ENCODE results near the gene SALL3.

Gene SALL3

GRCh38 chr18:79008356-79008940 lies 28.8 kb downstream of the SALL3 start:
- DNase-seq = no peak

- no peak for DNase-seq
These were observed 31.2 kb downstream of the SALL3 start for GRCh38 chr18:79010802-79011201.

- DNase-seq = no peak
These were observed 31.8 kb downstream of the SALL3 start for GRCh38 chr18:79011300-79011870.

GRCh38 chr18:79013869-79014268 lies 34.3 kb downstream of the SALL3 start:
- no peak for DNase-seq

DNA sequence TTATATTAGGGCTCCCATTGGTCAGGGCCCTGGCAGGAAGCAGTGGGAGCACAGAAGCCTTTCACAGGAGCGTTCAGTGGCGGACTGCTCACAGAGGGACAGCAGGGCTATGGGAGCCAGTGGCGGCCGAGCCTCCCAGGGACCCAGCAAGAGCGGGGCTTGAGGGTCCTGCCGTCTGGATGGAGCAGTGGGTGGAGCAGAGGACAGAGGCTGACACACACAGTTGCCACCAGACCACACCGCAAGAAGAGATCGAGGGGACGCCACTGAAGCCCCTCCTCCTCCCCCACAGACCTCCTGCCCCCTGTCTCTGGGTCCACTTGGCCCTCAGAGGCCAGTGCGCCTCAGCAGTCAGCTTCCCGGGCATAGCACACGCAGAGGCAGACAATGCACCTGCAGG lies 39.3 kb downstream of the SALL3 start:
- no peak for DNase-seq

DNA sequence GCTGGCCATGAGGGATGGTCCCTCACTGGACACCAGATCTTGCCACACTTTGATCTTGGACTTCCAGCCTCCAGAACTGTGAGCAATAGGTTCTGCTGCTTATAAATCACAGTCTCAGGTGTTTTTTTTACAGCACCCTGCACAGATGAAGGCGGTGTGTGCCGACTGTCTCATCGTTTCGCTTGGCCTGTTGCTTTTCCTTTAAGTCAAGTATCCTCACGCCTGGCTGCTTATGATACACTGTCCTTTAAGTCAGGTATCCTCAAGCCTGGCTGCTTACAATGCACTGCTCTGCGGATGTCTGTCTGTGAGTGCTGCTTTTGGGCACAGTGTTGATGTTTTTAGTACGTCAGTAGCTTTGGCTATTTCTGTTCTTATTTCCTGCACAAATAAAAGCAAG lies 40.3 kb downstream of the SALL3 start:
- DNase-seq = no peak

- no peak for DNase-seq
These were observed 43.0 kb downstream of the SALL3 start for GRCh38 chr18:79022603-79023002.

- no peak for DNase-seq
These were observed 46.9 kb downstream of the SALL3 start for GRCh38 chr18:79026491-79026890.

GRCh38 chr18:79030680-79031079 lies 51.1 kb downstream of the SALL3 start:
- no peak for DNase-seq

DNA sequence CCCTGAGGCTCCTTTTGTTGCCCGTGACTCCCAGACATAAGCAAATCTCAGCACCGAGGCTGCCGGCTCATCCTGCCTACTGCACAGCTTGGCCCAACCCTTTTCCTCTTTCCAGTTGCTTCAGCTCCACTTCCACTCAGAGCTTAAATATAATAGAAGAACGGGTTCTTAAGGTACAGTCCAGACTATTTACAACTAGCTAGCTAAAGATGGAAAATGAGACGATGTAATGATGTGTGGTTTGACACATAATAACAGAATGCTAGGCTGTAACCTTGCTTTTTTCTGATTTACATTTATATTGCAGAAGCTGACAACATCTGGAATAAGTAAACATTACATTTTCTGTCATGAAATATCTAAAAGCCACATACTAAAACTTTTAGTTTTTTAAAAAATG lies 62.7 kb downstream of the SALL3 start:
- no peak for DNase-seq

- DNase-seq = no peak
These were observed 63.7 kb downstream of the SALL3 start for GRCh38 chr18:79043288-79043687.

DNA sequence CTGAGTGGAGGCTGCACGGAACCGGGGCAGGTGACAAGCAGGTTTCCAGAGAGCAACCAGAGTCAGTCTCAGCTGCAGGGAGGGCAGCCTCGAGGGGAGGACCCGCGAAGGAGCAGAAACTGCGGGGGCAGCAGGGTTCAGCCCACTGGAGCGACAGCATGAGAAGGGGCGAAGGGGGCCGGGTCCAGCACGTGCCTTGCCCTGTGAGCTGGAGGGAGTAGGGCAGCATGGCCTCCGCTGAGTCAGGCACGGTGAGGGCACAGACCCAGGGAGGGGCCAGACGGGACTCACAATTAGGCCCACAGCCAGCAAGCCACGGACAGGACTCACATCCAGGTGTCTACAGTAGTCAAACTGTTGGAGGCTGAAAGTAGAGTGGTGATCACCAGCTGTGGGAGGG lies 66.9 kb downstream of the SALL3 start:
- no peak for DNase-seq

GRCh38 chr18:79047556-79048244 lies 68.1 kb downstream of the SALL3 start:
- DNase-seq = no peak

- no peak for DNase-seq
These were observed 68.6 kb downstream of the SALL3 start for GRCh38 chr18:79048245-79048632.

GRCh38 chr18:79049506-79049905 lies 69.9 kb downstream of the SALL3 start:
- no peak for DNase-seq
